Measurements from ENCODE around the gene MYO18B.

The MYO18B gene

GRCh38 chr22:25843660-25844405 lies 101.8 kb downstream of the MYO18B start:
- DNase-seq (ENCODE audit: insufficient read length, low spot score) (no peak), FAIRE-seq (no peak)
- no peak for TF ChIP-seq POLR2A (IDR thresholded peaks at IDR 0.05; ENCODE audit: low read depth, low read length)

- TF ChIP-seq POLR2A (IDR thresholded peaks at IDR 0.05; ENCODE audit: low read depth, low read length), result no peak
- no peak for FAIRE-seq
These were observed 102.6 kb downstream of the MYO18B start for GRCh38 chr22:25844601-25845000.

GRCh38 chr22:25845985-25846745 lies 104.2 kb downstream of the MYO18B start:
- FAIRE-seq (no peak), DNase-seq (ENCODE audit: insufficient read length, low spot score) (no peak)
- no peak for TF ChIP-seq POLR2A (IDR thresholded peaks at IDR 0.05; ENCODE audit: low read depth, low read length)

More at GRCh38 chr22:25844601-25845000, 102.6 kb downstream of the MYO18B start:
- no peak for DNase-seq (ENCODE audit: insufficient read length, low spot score)

GRCh38 chr22:25847451-25847850 lies 105.5 kb downstream of the MYO18B start:
- TF ChIP-seq POLR2A (IDR thresholded peaks at IDR 0.05; ENCODE audit: low read depth, low read length), result no peak
- DNase-seq (ENCODE audit: insufficient read length, low spot score) (no peak), FAIRE-seq (no peak)

GRCh38 chr22:25848954-25849353 lies 107.0 kb downstream of the MYO18B start:
- TF ChIP-seq POLR2A (IDR thresholded peaks at IDR 0.05; ENCODE audit: low read depth, low read length), result no peak
- FAIRE-seq, result no peak
- no peak for DNase-seq (ENCODE audit: insufficient read length, low spot score)

GRCh38 chr22:25849522-25849921 lies 107.5 kb downstream of the MYO18B start:
- FAIRE-seq, result no peak
- no peak for DNase-seq (ENCODE audit: insufficient read length, low spot score)
- TF ChIP-seq POLR2A (IDR thresholded peaks at IDR 0.05; ENCODE audit: low read depth, low read length), result no peak

GRCh38 chr22:25852223-25852622 lies 110.2 kb downstream of the MYO18B start:
- no peak for TF ChIP-seq POLR2A (IDR thresholded peaks at IDR 0.05; ENCODE audit: low read depth, low read length)
- no peak for FAIRE-seq
- DNase-seq (ENCODE audit: insufficient read length, low spot score), result no peak

- no peak for FAIRE-seq
- TF ChIP-seq POLR2A (IDR thresholded peaks at IDR 0.05; ENCODE audit: low read depth, low read length), result no peak
- no peak for DNase-seq (ENCODE audit: insufficient read length, low spot score)
These were observed 111.1 kb downstream of the MYO18B start for GRCh38 chr22:25853078-25853477.

GRCh38 chr22:25853501-25854284 lies 111.7 kb downstream of the MYO18B start:
- no peak for DNase-seq (ENCODE audit: insufficient read length, low spot score)
- no peak for TF ChIP-seq POLR2A (IDR thresholded peaks at IDR 0.05; ENCODE audit: low read depth, low read length)
- FAIRE-seq, result no peak

GRCh38 chr22:25869771-25870170 lies 127.8 kb downstream of the MYO18B start:
- TF ChIP-seq POLR2A (IDR thresholded peaks at IDR 0.05; ENCODE audit: low read depth, low read length), result no peak
- DNase-seq (ENCODE audit: insufficient read length, low spot score), result no peak
- no peak for FAIRE-seq

- FAIRE-seq (no peak), DNase-seq (ENCODE audit: insufficient read length, low spot score) (no peak)
- TF ChIP-seq POLR2A (IDR thresholded peaks at IDR 0.05; ENCODE audit: low read depth, low read length), result no peak
These were observed 132.3 kb downstream of the MYO18B start for GRCh38 chr22:25874327-25874726.

- DNase-seq (ENCODE audit: insufficient read length, low spot score), result no peak
- no peak for FAIRE-seq
- TF ChIP-seq POLR2A (IDR thresholded peaks at IDR 0.05; ENCODE audit: low read depth, low read length), result no peak
These were observed 133.5 kb downstream of the MYO18B start for GRCh38 chr22:25875461-25875860.

- DNase-seq (ENCODE audit: insufficient read length, low spot score), result no peak
- TF ChIP-seq POLR2A (IDR thresholded peaks at IDR 0.05; ENCODE audit: low read depth, low read length), result no peak
- no peak for FAIRE-seq
These were observed 134.9 kb downstream of the MYO18B start for GRCh38 chr22:25876871-25877270.

- no peak for FAIRE-seq
- no peak for DNase-seq (ENCODE audit: insufficient read length, low spot score)
- TF ChIP-seq POLR2A (IDR thresholded peaks at IDR 0.05; ENCODE audit: low read depth, low read length), result no peak
These were observed 136.9 kb downstream of the MYO18B start for GRCh38 chr22:25878933-25879332.
